ENCODE data around the gene TMEM53.

The TMEM53 gene

GRCh38 chr1:44628962-44629756 is 45.1 kb downstream of the TMEM53 start:
- no peak for DNase-seq (ENCODE audit: low read depth)

DNA sequence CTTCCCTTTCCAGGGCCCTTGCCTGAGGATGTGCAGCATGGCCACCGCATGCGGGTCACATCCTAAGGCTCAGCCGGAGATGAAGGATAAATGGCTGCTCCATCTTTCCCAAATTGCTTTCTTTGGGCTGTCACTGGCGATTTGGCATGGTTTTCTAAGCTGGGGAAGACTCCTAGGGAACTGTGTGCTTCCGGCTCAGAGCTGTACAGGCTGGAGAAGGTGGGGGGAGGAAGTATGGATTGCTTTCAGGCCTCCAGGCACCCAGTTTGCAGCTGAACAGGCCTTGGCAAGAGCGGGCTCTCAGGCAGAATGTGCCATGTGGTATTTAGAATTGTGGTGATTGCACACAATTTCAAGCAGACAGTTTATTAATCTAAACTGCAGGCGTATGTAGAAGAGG is 48.9 kb downstream of the TMEM53 start:
- no peak for DNase-seq (ENCODE audit: low read depth)

GRCh38 chr1:44624268-44624901 is 49.9 kb downstream of the TMEM53 start:
- no peak for DNase-seq (ENCODE audit: low read depth)

GRCh38 chr1:44621841-44622286 is 52.4 kb downstream of the TMEM53 start:
- no peak for DNase-seq (ENCODE audit: low read depth)

- DNase-seq (ENCODE audit: low read depth): no peak
These were observed 54.2 kb downstream of the TMEM53 start for GRCh38 chr1:44620072-44620471.

GRCh38 chr1:44619261-44619900 is 54.9 kb downstream of the TMEM53 start:
- no peak for DNase-seq (ENCODE audit: low read depth)

- DNase-seq (ENCODE audit: low read depth): no peak
These were observed 56.6 kb downstream of the TMEM53 start for GRCh38 chr1:44617703-44618029.

DNA sequence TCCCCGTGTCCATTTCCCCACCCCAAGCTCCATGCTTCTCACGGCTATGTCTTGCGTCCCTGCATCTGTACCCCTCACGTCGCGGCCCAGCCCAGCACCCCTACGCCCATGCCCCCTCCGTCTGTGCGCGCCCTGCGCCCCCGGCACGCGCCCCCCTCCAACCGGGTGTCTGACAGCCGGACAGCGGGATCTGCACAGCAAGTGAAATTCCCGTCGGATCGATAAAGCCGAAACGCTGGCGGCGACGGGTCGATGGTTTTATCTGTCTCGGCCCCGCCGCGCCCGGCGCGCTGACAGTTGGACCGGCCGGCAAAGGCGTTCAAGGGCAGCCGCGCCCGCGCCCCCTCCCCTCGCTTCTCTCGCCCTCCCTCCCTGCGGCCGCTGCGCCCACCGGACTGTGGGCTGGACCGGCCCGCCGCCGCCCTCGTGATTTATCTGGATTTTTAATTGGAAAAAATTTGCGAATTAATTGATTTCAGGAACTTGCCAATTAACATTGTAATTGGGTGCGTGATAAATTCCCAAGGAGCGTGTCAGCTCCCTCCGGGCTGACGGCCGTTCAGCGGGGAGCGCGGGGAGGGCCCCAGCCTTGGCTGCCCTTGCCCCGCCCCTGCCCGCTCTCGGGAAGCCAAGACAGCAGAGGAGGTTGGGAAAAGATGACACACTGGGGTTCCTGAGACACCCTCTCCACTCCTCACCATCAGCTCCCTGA is 57.1 kb downstream of the TMEM53 start:
- DNase-seq (ENCODE audit: low read depth): no peak

GRCh38 chr1:44616284-44616990 is 57.8 kb downstream of the TMEM53 start:
- DNase-seq (ENCODE audit: low read depth): no peak

DNA sequence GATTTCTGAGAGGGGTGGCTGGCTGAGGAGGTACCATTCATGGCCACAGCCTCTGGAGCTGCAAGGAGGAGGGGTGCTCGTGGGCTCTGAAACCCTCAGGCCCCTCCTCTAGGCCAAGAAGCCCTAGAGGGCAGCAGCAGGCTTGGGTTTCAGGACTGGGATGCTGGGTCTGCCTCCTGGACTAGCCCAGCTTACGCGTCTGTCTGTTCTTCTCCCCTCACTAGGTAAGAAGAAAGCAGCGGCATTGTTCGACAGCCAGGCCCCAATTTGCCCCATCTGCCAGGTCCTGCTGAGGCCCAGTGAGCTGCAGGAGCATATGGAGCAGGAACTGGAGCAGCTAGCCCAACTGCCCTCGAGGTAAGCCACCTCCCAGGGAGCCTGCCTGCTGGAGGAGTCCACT is 60.3 kb downstream of the TMEM53 start:
- DNase-seq (ENCODE audit: low read depth): no peak

- no peak for DNase-seq (ENCODE audit: low read depth)
These were observed 62.4 kb downstream of the TMEM53 start for GRCh38 chr1:44611866-44612265.

DNA sequence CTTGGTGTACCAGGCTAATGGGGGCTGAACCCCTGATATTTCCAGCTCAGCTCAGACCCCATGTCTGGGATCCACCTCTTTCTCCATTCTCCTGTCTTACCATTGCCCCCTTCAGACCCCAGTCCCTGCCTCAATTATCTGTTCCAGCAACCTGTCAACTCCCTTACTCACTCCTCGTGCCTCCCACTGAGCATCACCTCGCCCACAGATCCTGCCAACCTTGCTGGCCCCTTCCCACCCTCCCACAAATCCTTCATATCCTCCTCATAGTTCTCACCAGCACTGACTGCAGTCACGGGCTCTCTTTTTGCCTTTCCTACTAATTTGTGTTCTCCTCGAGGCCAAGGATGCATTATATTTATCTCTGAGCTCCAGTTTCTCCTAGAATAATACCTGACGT is 62.9 kb downstream of the TMEM53 start:
- no peak for DNase-seq (ENCODE audit: low read depth)

- no peak for DNase-seq (ENCODE audit: low read depth)
These were observed 63.6 kb downstream of the TMEM53 start for GRCh38 chr1:44610527-44611148.

DNA sequence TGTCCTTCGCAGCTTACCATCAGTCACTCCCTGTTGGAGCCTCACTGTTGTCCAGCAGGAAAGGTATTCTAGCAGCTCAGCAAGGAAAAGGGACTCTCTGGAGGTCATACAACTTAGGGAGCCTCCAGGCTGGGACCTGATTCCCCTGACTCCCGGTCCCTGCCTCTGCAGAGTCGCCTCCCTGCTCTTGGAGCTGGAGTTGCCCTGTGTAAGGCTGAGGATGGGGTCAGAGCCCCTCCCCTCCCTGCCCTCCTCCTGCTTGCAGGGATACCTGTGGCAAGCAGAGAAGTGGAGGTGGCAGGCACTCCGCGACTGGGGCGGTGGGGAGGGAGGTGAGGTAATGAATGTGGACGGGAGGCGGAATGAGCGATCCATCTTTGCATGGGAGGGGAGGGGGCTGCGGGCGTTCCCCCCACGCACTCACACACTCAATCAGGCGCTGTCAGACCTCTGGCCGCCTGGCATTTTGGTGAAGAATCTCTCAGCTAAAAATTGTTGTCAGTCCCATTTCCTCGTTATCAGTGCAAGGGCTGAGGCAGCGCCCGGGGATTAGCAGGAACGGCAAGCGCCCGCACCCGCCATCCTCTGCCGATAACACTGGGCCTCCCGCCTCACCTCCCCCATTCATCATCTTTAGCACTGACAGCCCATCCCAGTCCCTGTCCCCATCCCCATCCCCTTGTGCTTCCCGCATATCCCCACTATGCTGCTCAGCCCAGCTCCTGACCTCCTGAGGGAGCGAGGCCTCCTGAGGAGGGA is 64.3 kb downstream of the TMEM53 start:
- no peak for DNase-seq (ENCODE audit: low read depth)

- peak; percentile 7 for DNase-seq (ENCODE audit: low read depth)
These were observed 64.9 kb downstream of the TMEM53 start for GRCh38 chr1:44609412-44609767.

GRCh38 chr1:44608141-44608540 is 66.1 kb downstream of the TMEM53 start:
- DNase-seq (ENCODE audit: low read depth): no peak

GRCh38 chr1:44606701-44607281 is 67.5 kb downstream of the TMEM53 start:
- no peak for DNase-seq (ENCODE audit: low read depth)

DNA sequence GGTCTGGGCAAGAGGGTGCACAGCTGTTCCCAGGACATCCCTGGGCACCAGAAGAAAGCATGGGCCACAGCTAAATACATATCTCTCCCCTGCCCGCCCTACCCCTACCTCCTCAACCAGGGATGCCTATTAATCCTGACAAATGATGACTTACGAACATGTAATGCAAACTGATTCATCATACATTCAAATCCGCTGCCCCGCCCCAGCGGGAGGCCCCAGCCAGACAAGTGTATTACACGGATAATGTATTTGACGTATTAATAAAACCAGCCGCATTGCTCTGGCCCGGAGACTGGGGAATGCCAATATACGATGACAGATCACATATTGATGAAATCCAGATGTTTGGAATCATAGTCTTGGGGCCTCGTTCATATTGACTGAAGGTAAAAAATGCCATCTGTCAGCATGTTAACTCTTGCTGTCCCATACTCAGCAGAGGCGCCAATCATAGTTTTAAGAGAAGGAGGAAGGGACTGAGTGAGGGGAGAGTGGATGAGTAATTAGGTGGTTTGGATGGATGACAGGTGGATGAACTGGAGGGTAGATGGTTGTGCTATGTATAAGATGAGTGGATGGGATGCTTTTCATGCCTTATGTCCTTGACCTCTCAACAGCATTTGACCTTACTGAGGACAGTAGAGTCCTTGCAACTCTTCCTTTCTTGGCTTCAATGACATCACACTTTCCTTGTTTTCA is 68.2 kb downstream of the TMEM53 start:
- DNase-seq (ENCODE audit: low read depth): no peak

DNA sequence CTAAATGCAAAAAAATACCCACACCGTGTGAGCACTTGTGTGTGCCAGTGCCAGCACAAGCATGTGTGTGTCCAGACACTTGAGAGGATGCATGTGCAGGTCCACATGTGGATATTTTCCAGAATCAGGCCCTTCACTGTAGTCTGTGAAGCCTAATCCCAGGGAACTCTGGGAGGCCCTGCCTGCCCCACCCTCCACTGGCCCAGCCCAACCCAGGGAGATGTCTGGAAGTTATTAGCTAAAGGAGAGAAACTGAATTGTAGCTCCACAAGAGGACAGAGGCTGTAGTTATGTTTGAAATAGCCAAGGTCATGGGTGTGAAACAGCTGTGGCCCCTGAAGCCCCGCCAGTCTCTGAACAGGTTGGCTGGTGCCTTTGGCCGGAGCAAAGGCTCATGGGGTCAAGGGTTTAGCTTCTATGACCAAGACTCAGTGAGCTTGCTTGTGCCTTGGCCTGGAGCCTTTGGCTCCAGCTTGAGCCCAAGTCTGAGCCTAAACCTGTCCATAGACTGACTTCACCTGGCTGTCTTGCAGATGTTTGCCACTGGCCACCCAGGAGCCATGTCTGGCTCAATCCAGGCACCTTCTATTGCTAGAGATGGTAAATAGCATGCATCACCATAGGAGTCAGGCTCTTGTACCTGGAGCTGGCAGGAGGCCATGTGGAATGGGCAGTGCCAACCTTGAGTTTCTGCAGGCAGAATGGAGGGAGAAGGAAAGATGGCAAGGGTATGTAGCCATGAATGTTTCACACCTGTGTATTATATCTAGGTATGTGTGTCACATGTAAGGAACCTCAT is 69.9 kb downstream of the TMEM53 start:
- no peak for DNase-seq (ENCODE audit: low read depth)
